GM23248 (cell line): ENCODE measurements around the gene CACNA1C.

Experiments
- EZH2 ChIP-seq: fragments of 200-600 bp; sonication (generic); IDR thresholded peaks from 2 replicates; pipeline ENCODE4 v1.6.1; 2018; ENCODE audit warnings: antibody characterized with exemption, mild to moderate bottlenecking; ENCODE audit not compliant: insufficient read depth, poor library complexity, severe bottlenecking
- EZH2phosphoT487 ChIP-seq: fragments of 200-600 bp; sonication (generic); IDR thresholded peaks from 2 replicates; pipeline ENCODE4 v1.6.1; 2018; ENCODE audit warnings: antibody characterized with exemption, moderate library complexity, mild to moderate bottlenecking, low read depth; ENCODE audit not compliant: insufficient read depth

DNA sequence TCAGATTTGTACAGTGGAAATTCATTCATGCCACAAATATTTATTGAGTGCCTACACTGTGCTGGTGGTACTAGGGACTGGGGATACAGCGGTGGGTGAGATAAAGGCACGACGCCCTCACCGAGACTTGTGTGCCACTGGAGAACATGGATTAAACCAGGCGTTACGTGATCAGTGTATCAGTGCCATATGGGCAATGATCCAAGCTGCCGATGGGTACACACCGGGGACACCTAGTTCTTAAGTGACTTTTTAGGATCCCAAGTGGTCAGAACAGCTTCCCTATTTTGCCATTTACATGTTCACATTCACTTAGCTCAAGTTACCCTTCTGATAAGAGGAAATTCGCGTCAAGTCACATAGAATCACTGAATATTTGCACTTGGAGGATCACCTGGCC is 236.7 kb downstream of the CACNA1C start:
- TF ChIP-seq EZH2phosphoT487 (no peak), EZH2 (no peak)
